T-helper 9 cell (primary cell): Measurements from ENCODE around the gene RNF7.
A peak's percentile ranks its signal among the peaks of the same experiment; 100 is the strongest.
"Not testable (repeated sequence)": the region's sequence is repeated elsewhere in the genome, so short reads cannot be mapped to it uniquely, and the experiment has no call there.

Experiments used
- DNase-seq: peaks from one replicate; pipeline ENCODE4 v3.0.0-alpha.2; 2020
- total RNA-seq, 2 donors: gene quantifications; one replicate each; lab custom pipeline; 2026; lab: John Stamatoyannopoulos, UW

RNF7 gene
- total RNA-seq, result 43.6 to 49.5 reads per million in 2 donors

GRCh38 chr3:141738022-141738890 lies at the start of gene RNF7:
Gene RNF7 (plus strand): TSS chr3:141738298. CDS start chr3:141738342, 44 bp downstream.
- DNase-seq, result peak; percentile 95

GRCh38 chr3:141690431-141691072 lies 47.5 kb upstream of the RNF7 start:
- no peak for DNase-seq

DNA sequence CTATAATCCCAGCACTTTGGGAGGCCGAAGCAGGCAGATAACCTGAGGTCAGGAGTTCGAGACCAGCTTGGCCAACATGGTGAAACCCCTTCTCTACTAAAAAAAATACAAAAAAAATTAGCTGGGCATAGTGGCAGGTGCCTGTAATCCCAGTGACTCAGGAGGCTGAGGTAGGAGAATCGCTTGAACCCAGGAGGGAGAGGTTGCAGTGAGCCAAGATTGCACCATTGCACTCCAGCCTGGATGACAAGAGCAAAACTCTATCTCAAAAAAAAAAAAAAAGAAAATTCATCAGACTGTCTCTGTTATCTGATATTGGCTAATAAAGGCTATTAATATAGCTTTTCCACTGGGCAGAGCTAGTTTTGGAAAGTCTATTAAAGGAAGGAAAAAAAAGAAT lies 46.6 kb upstream of the RNF7 start:
- DNase-seq, result not testable (repeated sequence)

DNA sequence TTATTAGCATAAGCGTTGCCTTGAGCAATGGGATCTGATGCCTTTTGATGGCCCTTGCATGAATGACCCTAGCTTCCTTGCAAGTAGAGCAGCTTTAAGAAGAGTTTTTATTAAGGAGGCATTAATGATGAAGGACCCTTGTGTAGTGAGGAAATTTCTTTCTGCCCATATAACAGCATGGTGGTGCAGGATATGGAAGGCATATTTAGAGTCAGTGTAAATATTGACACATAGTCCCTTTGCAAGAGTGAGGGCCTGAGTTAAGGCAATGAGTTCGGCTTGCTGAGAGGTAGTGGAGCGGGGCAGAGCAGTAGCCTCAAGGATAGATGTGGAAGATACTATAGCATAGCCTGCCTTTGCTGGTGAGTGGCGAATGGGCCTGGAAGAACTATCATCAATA lies 45.1 kb upstream of the RNF7 start:
- DNase-seq, result not testable (repeated sequence)

DNA sequence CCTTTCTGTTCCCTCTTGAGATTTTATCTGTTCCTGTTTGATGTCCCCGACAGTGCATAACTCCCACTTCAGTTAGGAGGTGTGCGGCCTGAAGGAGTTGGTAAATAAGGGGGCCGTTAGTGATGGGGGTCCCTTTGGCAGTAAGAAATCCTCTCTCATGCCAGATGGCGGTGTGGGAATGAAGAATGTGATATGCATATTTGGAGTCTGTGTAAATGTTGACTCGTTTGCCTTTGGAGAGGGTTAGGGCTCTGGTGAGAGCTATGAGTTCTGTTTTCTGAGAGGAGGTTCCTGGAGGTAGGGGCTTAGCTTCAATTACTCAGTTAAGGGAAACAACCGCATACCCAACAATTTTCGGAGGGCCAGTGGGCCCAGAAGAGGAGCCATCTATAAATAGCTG lies 38.8 kb upstream of the RNF7 start:
- DNase-seq, result no peak

DNA sequence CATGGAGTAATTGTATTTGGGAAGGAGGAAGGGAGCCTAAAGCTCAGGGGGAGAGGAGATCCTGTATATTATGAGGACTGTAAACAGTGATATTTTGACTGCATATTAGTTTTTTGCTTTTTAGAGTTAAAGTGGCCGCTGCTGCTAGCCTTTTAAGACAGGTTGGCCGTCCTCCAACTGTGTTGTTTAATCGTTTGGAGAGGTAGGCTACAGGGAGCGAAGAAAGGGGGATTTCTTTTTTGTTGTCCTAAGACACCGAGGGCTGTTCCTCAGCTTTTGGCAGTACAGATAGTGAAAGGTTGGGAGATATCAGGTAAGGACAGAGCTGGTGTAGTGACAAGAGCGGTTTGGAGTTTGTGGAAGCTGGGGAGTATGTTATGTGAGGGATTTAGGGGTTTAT lies 38.2 kb upstream of the RNF7 start:
- no peak for DNase-seq

- not testable (repeated sequence) for DNase-seq
Measured at GRCh38 chr3:141703367-141703766, 34.7 kb upstream of the RNF7 start.

- DNase-seq, result no peak
Measured at GRCh38 chr3:141707741-141708203, 30.3 kb upstream of the RNF7 start.

GRCh38 chr3:141708367-141708766 lies 29.7 kb upstream of the RNF7 start:
- DNase-seq, result no peak

- DNase-seq, result no peak
Measured at GRCh38 chr3:141709126-141709770, 28.9 kb upstream of the RNF7 start.

DNA sequence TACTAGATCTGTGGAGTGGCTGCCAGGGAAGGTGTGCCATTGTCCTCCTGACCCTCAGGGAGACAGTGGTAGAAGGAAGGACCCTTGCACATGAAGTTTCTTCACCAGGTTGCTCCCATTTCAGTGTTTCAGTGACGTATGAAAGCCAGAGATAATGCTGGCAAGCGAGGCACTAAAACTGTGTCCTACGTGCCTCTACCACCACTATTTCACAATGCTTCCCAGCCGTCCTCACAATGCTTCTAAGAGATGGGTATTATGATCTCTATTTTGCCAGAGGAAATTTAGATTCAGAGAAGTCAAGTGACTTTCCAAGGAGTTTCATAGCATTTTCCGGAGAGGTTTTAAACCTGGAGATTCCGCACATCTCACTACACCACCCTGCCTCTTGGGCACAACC lies 28.0 kb upstream of the RNF7 start:
- no peak for DNase-seq

- no peak for DNase-seq
Measured at GRCh38 chr3:141710888-141711616, 27.0 kb upstream of the RNF7 start.

- DNase-seq, result no peak
Measured at GRCh38 chr3:141714671-141715070, 23.4 kb upstream of the RNF7 start.

- DNase-seq, result no peak
Measured at GRCh38 chr3:141722081-141722480, 16.0 kb upstream of the RNF7 start.

DNA sequence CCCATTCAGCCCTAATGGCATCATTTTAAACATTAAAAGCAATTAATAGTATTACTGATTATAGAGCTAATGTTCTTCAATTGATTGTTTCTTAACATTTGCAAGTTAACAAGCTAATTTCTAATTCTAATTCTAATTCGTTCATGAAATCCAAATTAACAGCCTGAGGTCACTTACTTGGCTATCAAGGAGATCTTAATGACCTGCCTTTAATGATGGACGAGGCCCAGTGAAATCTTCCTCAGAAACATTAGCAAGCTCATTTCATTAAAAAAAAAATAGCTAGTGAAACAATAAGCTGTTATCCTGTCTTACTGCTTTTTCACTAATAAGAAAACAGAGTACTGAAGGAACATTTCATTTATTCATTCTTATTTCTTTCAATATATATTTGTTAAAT lies 15.4 kb upstream of the RNF7 start:
- no peak for DNase-seq

- no peak for DNase-seq
Measured at GRCh38 chr3:141723255-141723654, 14.8 kb upstream of the RNF7 start.

DNA sequence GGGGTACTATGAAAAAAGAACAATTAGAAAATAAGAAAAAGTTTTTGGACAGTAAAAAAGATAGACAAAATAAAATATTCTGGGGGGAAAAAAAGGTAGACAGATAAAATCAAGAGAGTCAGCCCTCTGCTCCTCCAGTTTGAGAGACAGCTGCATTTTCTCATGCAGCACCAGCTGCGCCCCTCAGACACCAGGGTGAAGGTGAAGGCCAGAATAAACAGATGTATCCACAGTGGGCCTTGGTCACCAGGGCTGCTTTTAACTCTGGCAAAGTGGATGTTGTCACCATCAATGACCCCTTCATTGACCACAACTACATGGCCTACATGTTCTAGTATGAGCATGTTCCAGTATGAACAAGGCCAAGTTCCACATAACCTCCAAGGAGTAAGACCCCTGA lies 13.9 kb upstream of the RNF7 start:
- no peak for DNase-seq

DNA sequence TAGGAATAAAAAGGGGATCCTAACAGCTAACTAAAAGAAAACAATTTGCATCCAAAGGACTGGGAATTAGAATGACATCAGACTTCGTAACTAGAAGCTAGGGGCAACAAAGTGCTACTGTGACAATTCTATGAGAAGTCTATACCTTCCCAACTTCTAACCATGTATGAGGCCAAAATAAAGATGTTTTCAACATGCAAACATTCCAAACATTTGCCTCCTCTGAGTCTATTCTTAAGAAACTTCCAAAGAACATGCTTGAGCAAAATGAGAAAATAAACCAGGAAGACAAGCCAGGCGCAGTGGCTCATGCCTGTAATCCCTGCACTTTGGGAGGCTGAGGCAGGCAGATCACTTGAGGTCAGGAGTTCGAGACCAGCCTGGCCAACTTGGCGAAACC lies 13.1 kb upstream of the RNF7 start:
- DNase-seq, result no peak

- no peak for DNase-seq
Measured at GRCh38 chr3:141726483-141726882, 11.6 kb upstream of the RNF7 start.

DNA sequence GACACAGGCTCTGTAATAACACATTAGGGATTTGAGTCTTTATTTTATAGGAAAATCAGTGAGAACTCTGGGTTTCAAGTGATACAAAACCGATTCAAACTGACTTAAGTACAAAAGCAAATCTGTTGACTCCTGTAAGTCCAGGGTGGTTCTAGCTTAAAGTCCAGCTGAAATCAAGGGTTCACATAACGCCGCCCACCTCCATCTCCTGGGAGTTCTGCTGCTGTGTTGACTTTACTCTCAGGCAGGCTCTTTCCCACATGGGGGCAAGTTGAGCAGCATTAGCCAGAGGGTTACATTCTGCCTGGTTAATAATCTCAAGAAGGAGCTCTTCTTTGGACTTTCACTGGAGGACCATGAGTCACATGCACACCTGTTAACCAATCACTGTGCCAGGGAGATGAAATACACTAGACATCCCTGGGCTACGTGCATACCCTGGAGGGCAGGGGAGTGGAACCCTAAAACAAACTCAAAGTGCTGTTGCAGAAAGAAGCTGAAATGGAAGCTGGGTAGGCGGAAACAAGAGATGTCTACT lies 9.7 kb upstream of the RNF7 start:
- DNase-seq, result no peak

DNA sequence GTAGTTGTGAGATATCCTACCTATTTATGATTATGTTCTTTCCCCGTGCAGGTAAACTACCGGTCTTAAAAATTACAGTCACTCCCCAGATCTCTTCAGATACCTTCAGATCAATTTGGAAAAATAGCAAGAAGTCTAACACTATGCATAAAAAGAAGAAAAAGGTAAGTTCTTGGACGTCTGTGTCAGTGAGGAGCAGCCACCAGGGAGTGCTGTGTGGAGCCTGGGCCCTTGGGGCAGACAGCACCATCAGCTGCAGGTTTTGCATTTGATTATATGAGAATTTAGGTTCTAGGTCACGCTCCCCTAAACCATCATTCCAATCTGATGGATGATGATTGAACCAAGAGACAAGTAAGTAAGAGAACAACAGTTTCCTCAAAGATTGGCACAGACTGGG lies 8.9 kb upstream of the RNF7 start:
- DNase-seq, result no peak

- no peak for DNase-seq
Measured at GRCh38 chr3:141735176-141735575, 2.9 kb upstream of the RNF7 start.
